Subcutaneous adipose tissue (tissue), 4 donors: ENCODE results near the gene SLC9A3. TPM values are rescaled to one million over a fixed set of nuclear protein-coding genes. Genes with fewer than 3 reads are reported as not detected.

Experiments used
- total RNA-seq, 4 donors: library from RNA; depleted of rRNA; stranded (reverse); fragments of >200 nt; gene quantifications; one replicate each; pipeline ENCODE4 v1.1.0, GENCODE V29; 2016
- TF ChIP-seq, protein P1 (sequence below): fragments of 450-650 bp; IDR thresholded peaks from one replicate; pipeline ENCODE4 v1.5.1; 2016; ENCODE audit warnings: low read depth, mild to moderate bottlenecking, control low read depth, antibody characterized with exemption, moderate library complexity

The SLC9A3 gene
- total RNA-seq, 4 donors from 2014 or later, result 1.3 to 2.3 (median 1.6) TPM

DNA sequence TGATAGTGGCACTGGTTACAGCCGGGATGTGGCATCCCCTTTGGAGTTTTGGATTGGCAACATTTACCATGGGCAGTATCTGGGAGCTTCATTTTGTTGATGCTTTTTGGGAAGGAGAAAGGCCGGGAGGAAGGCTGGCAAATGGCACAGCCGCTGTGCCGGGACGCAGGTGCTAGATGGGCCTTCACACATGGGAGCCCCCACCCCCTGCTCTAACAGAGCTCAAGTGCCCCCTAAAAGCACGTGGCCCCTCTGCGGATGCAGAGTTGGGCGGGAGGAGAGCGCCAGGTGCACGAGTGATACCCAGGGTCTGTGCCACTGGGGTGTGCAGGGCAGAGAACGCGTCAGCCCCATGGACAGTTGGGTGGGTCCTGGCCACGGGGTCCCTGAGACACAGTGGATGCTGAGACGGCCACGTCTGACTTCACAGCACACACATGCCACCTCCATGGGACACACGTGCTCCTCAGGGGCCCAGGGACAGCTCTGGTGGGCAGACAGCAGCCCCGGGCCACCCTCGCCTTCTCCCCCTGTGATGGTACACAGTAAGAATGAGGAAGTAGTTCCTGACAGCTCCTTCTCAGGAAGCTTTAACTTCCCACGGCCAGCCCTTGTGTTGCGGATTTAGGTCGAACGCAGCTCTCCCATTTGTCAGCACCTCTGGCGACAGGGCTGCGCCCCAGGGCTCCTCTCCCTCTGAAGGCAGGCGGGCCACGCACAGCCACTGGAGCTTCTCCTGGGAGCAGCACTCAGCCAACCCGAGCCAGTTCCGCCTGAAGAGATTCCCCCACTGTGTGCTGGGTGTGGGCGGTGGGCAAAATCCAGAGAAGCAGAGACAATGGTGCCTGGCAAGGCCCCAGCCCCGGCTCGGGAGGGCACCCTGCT lies 10.8 kb downstream of the SLC9A3 start:
- TF ChIP-seq, protein P1, sequence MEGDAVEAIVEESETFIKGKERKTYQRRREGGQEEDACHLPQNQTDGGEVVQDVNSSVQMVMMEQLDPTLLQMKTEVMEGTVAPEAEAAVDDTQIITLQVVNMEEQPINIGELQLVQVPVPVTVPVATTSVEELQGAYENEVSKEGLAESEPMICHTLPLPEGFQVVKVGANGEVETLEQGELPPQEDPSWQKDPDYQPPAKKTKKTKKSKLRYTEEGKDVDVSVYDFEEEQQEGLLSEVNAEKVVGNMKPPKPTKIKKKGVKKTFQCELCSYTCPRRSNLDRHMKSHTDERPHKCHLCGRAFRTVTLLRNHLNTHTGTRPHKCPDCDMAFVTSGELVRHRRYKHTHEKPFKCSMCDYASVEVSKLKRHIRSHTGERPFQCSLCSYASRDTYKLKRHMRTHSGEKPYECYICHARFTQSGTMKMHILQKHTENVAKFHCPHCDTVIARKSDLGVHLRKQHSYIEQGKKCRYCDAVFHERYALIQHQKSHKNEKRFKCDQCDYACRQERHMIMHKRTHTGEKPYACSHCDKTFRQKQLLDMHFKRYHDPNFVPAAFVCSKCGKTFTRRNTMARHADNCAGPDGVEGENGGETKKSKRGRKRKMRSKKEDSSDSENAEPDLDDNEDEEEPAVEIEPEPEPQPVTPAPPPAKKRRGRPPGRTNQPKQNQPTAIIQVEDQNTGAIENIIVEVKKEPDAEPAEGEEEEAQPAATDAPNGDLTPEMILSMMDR, result no peak

DNA sequence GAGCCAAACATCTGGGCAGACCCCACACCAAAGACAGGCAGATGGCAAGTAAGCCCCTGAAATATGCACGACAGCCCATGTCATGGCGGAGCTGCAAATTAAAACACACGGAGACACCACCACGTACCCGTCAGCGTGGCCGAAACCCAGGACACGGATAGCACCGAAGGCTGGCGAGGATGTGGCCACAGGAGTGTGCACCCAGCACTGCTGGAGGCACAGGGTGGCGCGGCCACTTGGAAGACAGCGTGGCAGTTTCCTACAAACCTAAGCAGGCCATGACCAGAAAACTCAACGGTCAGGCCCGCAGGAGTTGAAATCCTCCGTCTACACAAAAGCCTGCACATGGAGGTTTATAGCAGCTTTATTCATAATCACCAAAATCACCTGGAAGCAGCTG lies 12.8 kb downstream of the SLC9A3 start:
- TF ChIP-seq, protein P1, result no peak

DNA sequence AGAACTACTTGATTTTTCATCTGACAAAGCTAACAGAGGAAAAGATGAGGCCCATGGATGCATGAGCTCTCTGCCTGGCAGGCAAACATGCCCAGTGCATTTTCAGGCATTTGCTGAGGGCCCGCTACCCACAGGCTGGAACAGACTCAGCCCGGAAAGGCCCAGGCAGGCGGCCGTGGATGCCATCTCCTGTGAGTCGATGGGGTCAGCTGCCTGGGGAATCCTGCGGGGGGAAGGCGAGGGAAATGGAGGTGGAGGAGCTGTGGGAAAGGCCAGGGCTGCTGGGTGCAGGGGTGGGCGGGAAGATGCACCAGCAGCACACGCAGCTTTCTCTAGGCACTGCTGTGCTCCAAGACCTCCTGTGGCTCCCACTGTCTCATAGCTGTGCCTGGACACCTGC lies 13.7 kb downstream of the SLC9A3 start:
- TF ChIP-seq, protein P1, result no peak

DNA sequence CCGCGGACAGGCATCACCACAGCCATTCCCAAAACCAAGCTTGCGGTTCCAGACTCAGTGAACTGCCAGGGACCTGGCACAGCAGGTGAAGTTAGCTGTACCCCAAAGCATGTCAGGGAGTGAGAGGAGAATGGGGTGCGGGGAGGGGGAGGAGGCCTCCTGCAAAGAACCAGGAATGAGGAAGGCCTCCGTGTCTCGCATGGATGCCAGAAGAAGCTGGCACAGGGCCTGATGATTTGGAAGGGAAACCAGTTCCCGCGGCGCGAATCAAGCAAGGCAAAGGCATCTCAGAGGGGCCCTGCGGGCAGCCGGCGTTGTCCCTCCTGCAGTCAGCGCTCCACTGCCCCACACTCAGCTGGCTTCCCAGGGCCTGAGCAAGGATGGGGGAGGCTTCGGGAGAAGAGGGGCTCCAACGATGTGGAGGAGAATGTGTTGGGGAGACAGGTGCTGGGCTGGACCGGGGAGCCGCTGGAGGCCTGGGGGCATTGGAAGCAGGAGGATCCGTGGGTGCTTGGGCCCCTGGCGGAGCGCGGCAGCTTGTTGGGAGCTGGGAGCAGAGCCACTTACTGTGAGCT lies 14.6 kb downstream of the SLC9A3 start:
- TF ChIP-seq, protein P1, result no peak

DNA sequence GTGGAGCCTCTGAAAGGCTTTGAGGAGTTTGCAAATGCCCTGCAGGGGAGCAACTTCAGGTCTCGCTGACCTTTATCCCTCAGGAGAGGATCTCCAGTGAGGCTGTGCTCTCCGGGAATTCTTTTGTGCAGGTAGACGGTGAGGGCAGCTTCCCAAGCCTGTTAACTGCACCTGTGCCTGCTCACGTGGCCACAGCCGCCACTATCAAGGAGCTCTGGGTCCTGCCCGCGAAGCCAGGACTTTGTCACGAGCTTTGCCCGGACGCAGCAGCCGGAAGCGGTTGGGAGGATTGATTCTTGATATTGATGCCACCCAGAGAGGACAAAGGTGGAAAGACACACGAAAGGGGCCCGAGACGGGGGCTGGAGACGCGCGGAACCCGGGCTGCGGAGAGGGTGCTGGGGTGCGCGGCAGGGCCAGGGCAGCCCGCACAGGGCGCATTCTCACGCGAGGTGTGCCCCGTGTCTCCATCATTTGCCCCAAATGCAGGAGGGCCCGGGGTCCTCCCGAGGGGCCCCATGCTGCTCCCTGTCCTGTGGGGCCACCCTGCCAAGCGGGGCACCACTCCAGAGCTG lies 18.2 kb downstream of the SLC9A3 start:
- TF ChIP-seq, protein P1, result no peak

DNA sequence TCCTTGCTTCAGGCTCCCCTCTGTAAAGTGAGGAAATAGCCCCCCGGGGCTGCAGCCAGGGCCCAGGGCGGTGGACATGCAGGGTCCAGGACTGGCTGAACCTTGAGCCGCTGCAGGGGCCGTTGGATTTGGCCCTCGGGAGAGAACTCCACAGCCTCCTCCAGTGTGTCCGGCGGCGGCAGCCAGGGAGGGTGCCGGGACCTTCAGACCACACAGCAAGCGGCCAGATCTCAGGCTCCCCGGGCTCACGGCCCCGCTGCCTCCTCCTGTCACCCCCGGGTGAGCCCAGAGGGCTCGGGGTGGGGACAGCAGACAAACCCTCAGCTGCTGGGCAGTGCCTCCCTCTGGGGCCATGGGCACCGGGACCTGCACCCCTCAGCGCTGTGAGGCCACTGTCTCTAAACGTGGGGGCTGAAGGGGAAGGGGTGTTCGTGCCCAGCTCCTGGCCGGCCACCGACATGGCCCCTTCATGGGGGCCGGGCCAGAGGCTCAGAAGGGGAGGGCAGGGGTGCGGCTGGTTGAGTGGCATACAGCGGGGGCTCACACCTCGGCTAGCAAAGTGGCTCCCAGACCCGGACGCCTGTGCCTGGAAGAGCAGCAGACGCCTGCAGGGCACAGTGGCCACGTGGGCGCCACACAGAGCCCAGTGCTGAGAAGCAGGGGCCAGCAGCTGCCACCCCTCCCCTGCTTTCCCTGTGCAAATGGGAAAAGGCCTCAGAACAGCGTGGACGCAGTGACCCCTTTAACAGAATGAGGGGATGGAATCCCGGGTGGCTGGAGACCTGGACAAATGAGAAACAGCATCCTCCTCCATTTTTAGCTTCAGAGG lies 19.7 kb downstream of the SLC9A3 start:
- TF ChIP-seq, protein P1, result no peak
